ENCODE data around the gene ZMYND11.

ZMYND11 gene

DNA sequence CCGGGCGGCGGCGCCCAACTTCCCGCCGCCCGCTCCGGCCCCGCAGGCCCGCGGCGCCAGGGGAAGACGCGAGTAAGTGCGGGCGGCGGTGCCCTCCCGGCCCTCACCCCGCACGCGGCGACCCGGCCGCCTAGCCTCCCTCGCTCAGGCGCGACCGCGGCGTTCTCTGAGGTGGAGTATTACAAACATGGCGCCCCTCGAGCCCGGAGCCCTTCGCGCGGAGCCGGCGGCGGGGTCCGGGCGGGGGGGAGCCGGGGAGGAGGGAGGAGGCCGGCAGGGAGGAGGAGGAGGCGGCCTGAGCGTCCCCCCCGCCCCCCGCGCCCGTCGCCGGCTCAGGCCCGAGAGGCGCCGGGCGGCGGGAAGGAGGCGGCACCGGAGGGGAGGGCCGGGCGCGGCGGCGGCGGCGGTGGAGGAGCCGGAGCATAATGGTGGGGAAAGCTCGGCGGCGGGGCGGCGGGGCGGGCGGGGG lies at the start of gene ZMYND11:
TSS of gene ZMYND11 (plus strand) at position 324 of the 469 bp plus-strand sequence. CDS start 44,558 bp downstream, outside the sequence.
- DNase-seq (ENCODE audit: low spot score): peak; percentile 32

GRCh38 chr10:86031-86430 lies 49.2 kb upstream of the ZMYND11 start:
- no peak for DNase-seq (ENCODE audit: low spot score)

DNA sequence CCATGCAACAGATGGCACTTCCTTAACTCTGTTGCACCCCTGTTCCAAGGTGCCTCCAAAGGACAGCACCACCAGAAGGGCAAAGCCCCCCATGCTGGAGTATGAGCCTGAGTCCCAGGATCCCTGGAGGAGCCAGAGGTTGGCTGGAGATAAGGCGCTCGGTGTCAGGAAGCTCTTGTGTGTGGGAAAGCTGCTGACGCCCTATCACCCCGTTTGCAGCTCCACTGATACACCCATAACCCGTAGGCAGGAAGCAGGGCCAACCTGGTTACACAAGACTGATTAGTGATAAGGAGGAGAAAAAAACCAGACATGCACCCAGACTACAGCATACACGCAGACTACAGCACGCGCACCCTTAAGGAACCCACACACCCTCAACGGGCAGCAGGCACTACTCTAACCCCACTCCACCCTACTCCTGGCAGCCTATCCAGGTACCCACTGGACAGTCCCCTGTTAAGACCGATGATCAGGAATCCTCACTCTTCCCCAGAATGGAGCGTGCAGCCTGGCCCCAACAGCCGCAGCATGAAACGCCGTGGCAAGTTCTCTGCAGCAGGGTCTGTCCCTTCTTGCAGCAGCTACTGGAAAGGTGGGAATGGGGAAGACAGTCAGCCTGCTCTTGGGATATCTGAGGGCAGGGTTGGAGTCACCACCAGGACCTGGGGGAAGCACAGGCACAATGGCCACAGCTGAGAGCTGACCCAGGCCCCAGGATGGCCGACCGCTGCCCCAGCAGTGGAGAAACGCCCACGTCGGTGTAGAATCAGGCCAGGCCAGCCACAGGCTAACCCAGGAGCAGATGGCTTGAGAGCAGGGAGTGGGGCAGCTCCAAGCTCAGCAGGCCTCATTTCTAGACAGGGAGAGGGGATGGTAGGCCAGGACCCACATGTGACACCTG lies 47.8 kb upstream of the ZMYND11 start:
- no peak for DNase-seq (ENCODE audit: low spot score)

DNA sequence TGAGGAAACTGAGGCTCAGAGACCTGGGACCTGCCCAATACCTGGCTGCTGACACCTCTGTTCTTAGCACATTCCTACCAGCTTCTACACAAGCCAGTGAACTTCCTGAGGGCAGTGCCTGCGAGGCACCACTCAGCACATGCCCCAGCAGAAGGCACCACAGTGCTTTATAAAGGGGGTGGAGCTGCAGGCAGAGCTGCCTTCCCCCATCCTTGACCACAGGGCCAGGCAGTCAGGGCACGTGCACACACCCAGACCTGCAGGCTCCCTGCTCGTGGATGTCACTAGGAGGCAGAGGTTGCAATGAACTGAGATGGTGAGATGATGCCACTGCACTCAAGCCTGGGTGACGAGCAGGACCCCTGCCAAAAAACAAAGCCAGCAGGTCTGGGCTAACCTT lies 47.0 kb upstream of the ZMYND11 start:
- DNase-seq (ENCODE audit: low spot score): no peak

GRCh38 chr10:89248-89647 lies 46.0 kb upstream of the ZMYND11 start:
- no peak for DNase-seq (ENCODE audit: low spot score)

- no peak for DNase-seq (ENCODE audit: low spot score)
These were observed 45.1 kb upstream of the ZMYND11 start for GRCh38 chr10:90161-90560.

GRCh38 chr10:91313-91712 lies 43.9 kb upstream of the ZMYND11 start:
- no peak for DNase-seq (ENCODE audit: low spot score)

GRCh38 chr10:92153-92552 lies 43.1 kb upstream of the ZMYND11 start:
- no peak for DNase-seq (ENCODE audit: low spot score)

GRCh38 chr10:92846-93245 lies 42.4 kb upstream of the ZMYND11 start:
- DNase-seq (ENCODE audit: low spot score): no peak

DNA sequence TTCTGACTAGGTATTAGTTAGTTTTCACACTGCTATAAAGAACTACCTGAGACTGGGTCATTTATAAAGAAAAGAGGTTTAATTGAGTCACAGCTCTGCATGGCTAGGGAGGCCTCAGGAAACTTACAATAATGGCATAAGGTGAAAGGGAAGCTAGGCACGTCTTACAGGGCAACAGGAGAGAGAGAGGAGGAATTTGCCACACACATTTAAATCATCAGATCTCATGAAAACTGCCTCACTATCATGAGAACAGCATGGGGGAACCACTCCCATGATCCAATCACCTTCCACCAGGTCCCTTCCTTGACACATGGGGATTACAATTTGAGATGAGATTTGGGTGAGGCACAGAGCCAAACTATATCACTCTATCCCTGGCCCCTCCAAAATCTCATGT lies 40.6 kb upstream of the ZMYND11 start:
- DNase-seq (ENCODE audit: low spot score): no peak

DNA sequence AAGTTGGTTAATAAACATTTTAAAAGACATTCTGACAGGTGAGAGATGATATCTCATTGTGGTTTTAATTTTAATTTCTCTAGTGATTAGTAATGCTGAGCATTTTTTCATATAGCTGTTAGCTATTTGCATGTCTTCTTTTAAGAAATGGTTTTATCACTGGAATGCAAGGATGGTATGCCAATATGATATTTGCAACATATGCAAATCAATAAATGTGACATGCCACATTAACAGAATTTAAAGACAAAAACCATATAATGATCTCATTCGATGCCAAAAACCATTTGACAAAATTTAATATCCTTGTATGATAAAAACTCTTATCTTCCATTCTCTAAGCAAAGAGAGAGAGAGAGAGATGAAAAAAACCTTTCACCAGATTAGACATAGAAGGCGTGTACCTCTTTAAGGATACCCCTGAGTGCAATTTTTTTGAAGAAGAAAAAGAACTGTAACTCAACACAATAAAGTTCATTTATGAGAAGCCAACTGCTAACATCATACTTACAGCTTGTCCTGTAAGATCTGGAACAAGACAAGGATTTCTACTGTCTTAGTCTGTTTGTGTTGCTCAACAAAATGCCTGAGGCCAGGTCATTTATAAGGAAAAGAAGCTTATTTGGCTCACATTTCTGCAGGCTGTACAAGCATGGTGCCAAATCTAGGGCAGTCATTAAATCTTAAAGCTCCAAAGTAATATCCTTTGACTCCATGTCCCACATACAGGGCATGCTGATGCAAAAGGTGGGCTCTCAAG lies 39.7 kb upstream of the ZMYND11 start:
- DNase-seq (ENCODE audit: low spot score): no peak

GRCh38 chr10:96466-96865 lies 38.8 kb upstream of the ZMYND11 start:
- DNase-seq (ENCODE audit: low spot score): no peak

GRCh38 chr10:104416-104815 lies 30.8 kb upstream of the ZMYND11 start:
- DNase-seq (ENCODE audit: low spot score): no peak

- DNase-seq (ENCODE audit: low spot score): no peak
These were observed 30.2 kb upstream of the ZMYND11 start for GRCh38 chr10:104862-105565.

DNA sequence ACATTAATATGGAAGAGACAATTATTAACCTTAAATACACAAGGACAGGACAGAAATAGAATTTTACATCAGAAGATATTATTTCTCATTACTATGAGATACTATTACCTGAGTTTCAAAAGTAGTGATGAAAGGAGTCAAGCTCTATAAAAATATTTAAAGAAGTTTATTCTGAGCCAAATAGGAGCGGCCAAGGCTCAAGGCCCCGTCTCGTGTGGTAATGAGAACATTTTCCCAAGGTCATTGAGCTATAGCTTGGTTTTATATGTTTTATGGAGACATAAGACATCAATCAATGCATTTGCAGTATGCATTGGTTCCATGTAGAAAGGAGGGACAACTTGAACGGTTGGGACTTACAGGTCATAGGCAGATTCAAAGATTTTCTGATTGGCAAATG lies 29.4 kb upstream of the ZMYND11 start:
- no peak for DNase-seq (ENCODE audit: low spot score)

DNA sequence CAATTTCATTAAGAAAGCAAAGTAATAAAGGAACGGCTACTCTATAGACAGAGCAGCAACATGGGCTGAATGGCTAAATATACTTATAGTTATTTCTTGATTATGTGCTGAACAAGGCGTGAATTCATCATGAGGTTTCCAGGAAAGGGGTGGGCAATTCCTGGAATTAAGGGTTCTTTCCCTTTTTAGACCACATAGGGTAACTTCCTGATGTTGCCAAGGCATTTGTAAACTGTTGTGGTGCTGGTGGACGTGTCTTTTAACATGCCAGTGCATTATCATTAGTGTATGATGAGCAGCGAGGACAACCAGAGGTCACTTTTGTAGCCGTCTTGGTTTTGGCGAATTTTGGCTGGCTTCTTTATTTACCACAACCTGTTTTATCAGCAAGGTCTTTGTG lies 28.5 kb upstream of the ZMYND11 start:
- no peak for DNase-seq (ENCODE audit: low spot score)

GRCh38 chr10:112246-112645 lies 23.0 kb upstream of the ZMYND11 start:
- DNase-seq (ENCODE audit: low spot score): no peak

DNA sequence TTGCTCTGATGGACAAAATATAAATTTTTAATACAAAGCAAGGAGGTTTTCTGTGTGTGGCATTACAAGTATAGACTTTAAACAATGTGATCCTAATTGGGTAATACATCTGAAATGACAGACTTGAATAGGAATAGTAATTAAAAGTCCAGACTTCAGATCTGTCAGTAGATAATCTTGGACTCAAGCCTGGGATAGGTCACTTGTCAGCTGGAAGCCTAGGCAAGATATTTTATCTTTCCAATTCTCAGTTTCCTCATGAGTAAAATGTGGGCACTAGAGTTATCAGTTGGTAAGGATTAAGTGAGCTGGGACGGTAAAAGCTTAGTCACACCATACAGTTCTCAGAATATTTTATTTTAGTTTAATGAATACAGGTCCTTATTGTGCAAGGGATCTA lies 10.4 kb upstream of the ZMYND11 start:
- DNase-seq (ENCODE audit: low spot score): no peak

DNA sequence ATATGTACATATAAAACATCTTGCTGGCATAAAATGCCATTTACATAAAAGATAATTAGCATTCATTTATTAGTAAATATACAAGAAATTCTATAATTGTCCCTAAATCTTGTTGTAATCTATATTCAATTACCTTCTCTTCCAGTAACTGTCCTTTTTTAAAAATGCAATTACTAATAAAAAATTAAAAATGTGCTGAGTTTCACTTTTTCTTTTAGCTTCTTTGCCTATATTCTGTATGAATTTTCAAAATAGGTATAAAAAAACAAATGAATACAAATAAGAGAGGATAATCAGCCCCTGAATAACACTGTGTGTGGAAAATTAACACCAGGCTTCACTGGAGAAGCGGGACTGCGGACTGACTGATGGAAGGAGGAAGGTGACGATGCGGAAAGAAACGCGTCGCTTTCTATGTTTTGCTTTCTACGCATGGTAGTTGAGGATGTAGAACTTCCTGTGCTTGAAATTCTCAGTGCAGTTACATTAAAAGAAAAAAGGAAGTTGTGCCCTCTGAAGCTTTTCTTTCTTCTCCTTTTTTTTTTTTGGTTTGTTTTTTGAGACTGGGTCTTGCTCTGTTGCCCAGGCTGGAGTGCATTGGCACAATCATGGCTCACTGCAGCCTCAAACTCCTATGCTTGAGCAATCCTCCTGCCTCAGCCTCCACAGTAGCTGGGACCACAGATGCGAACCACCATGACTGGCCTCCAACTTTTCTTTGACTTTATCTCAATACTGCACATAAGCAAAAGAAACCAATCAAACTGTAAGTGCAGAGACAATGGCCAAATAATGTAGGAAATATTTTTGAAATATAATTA lies 7.4 kb upstream of the ZMYND11 start:
- DNase-seq (ENCODE audit: low spot score): no peak

DNA sequence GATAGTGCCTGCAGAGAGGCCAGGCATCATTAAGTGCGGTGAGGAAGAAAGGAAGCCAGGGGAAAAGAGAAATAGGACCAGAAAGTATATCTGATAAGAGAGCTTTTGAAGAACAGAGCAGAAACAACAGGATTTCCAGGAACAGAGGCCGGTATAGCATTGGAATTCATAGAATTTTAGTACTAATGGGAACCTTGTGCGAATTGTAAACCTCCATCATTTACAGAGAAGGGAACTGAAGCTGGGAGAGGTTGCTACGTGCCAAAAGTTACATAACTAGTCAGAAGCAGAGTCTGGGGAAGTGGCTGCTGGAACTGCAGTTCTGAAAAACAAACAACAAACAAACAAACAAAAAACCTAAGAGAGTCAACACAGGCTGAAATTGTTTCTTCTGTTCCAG lies 5.4 kb upstream of the ZMYND11 start:
- no peak for DNase-seq (ENCODE audit: low spot score)
